GM19455 (cell line): ENCODE results near the gene SCGB1A1.

Experiments used
- ATAC-seq: cut with Tn5 transposase; IDR thresholded peaks from one replicate; pipeline ENCODE4 v1.9.1; 2021; ENCODE audit not compliant: unreplicated experiment

Gene SCGB1A1

DNA sequence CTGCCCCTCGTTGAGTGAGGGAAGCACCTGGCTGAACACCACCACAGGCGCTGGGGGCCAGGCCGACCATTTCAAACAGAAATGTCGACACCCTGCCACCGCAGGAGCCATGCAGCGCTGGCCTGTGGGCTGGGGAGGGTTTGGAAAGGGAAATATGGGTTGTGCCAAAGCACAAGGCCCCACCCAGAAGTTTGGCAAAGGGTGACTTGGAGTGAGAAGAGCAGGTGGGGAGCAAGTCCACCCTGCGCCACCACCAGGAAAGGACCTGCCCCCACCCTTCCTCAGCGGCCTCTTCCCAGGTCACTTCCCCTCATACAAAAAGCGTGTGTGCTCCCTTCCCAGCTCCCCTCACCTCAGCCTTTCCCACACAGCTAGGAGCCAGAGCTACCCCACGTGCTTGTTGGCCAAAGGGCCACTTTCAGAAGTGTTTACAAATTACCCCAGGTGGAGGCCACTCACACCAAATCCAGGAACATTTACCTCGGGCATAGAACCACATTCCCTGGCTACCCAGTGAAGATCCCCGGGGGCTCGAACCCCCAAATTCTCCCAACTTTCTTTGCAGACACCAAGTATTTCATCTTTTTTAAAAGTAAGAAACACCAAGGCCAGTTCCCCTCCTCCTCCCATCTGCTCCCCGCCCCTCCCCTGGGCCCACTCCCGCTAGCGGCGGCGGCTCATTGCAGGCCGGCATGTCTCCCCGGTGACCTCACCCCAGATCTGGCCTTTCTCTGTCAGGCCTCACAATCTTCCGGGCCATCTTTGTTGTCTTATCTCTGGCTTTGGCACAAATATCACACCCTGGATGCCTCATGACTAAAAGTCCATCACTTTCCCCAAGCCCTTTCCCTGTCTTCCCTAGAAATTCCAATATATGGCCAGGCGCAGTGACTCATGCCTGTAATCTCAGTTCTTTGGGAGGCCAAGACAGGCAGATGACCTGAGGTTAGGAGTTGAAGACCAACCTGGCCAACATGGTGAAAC lies 20.5 kb upstream of the SCGB1A1 start:
- ATAC-seq, result no peak

DNA sequence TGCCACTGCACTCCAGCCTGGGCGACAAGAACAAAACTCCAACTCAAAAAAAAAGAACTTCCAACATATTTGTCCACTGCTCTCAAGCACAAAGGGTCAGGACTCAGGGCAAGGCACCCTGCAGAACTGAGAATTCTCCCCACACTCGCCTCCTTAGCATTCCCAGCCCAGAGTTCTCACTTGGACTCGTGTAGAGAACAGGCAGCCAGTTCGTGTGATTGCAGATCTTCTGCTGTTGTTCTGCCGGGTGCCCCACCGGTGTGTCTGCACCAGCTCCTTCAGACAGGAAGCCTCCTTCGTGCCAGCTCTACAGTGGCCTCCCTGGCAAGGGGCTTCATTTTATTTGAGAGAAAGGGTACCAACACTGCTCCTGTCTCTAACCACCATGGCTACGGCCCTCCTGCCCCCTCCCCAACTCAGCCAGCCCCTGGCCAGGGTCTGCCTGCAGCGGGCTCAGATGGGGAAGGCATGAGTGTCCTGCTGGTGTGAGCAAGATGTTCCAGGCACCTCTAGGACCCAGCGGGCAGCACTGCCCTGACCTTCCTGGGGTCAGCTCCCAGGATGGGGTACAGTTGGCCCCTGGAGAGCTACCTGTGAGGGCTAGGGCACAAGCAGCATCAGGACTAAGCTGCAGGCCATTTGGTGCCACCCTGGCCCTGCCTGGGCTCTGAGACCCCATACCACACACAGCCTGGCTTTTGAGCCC lies 19.5 kb upstream of the SCGB1A1 start:
- no peak for ATAC-seq

DNA sequence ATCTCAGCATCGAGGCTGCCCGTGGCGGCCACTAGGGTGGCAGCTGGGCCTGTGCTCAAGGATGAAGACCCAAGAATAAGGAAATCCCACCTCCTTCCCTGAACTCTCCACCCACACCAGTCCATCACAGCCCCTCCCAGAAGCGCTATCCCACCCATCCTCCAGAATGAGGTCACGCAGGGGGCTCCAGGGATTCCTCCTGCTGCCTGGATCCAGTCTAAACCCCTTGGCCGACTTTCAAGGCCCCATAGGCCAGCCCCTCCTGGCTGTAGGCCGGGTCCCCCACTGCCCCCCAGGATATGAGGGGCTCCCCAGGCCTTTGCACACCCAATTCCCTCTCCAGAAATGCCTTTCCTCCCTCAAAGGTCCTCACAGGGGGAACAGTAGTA lies 19.0 kb upstream of the SCGB1A1 start:
- ATAC-seq, result no peak

DNA sequence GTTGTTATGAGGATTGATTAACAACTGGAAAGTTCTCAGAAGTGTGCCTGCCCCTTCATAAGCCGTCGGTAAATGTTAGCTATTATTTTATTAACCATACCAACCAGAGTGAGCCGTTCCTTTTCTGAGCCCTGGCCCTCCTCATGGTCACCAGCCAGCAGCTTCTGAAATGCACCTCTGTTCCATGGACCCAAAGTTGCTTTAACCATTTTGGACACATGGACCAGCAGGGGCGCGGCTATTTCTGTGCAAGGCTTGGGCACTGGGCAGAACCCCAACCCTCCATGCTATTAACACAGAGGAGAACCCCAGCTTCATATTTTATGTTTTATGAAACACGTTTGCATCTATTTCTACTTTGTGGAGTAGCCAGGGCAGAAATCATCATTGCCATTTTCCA lies 18.6 kb upstream of the SCGB1A1 start:
- no peak for ATAC-seq

GRCh38 chr11:62400760-62401159 lies 18.1 kb upstream of the SCGB1A1 start:
- ATAC-seq, result no peak

- no peak for ATAC-seq
Observed at GRCh38 chr11:62401356-62401755, 17.5 kb upstream of the SCGB1A1 start.

DNA sequence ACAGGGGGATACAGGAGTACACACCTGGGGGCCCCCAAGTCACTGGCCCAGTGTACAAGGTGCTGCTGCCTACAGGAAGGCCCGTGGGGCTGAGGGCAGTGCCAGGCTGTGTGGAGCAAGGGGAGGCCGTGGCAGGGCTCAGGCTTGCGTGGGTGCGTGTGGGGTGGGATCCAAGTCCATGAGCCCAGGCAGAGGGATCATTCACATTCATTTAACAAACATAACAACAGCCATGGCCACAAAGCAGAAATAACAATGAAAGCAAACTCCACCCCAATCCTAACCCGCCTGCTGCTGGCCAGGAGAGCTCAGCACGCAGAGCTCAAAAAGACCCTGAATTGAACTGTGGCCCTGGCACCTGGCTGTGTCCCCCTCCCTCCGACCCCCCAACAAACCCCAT lies 17.0 kb upstream of the SCGB1A1 start:
- no peak for ATAC-seq

DNA sequence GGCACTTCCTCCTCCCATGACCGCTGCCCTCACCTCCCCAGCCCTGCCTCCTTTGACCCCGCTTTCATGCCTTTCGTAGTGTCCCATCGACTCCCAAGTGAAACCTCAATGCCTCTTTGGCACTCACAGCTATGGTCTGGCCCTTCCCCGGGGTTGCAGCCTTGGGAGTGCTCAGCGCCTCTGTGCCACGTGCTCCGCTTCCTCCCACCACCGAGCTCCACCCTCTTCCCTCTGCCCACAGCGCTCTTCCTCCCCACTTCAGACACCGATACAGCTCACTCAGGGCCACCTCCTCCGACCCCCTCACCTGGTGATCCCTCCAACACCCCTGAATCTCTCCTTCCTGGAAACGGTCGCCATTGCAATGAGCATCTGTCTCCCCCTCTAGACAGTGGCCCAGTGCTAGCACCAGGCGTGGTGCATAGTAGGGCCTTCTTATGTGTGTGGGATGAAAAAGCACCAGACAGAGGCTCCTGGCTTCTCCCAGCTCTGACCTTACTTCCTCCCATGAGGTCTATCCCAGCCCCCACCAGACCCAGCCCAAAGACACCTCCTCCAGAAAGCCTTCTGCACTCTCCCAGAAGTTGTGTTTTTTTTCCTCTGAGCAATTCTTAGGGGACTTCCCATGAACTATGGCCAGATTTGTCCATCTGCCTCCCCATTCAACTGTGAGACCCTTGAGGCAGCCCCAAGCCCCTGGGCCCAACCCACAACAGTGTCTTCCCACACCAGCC lies 16.4 kb upstream of the SCGB1A1 start:
- no peak for ATAC-seq

DNA sequence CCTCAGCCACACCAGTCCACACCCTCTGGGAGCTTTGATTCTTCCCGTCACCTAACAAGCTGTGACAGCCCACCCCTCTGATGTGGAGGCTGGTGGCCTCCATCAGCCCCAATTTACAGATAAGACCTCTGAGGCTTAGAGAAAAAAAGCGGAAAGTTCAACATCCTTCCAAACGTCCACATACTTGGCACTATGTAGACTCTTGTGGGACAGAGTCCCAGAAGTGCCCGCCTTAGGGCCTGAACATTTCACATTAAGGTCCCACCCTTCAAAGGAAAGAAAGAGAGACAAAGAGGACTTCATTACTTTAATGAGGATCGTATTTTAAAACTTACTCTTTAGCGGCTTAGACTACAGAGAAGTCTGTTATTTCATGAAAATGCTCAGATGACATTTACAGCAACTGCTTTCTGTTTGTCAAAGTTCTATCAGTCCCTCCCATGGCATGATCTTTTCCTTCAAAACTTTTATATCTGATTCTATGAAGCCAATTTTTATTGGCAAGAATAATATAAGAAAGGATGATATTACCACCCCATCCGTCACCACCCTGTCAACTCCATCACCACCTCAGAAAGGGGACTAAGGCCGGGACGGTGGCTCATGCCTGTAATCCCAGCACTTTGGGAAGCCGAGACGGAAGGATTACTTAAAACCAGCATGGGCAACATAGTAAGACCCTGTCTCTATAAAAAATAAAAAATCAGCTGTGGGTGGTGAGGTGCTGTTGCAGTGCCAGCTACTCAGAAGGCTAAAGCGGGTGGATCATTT lies 15.7 kb upstream of the SCGB1A1 start:
- no peak for ATAC-seq

DNA sequence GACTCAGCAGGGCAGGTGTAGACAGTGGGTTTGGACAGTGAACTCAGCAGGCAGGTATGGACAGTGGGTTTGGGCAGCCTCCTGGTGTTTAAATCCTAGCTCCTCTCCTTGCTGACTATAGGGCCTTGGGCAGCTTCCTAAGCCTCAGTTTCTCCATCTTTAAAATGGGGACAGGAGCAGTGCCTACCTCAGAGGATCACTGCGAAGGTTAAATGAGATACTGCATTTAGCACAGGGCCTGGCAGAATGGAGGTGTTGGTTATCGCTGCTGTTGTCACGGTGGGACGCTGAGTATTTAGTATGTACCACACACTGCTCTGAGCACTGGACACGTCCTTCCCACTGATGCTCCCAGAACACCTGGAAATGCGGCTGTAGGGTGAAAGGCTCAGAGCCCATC lies 14.4 kb upstream of the SCGB1A1 start:
- ATAC-seq, result no peak

- no peak for ATAC-seq
Observed at GRCh38 chr11:62404901-62405300, 13.9 kb upstream of the SCGB1A1 start.

- no peak for ATAC-seq
Observed at GRCh38 chr11:62406034-62406433, 12.8 kb upstream of the SCGB1A1 start.

DNA sequence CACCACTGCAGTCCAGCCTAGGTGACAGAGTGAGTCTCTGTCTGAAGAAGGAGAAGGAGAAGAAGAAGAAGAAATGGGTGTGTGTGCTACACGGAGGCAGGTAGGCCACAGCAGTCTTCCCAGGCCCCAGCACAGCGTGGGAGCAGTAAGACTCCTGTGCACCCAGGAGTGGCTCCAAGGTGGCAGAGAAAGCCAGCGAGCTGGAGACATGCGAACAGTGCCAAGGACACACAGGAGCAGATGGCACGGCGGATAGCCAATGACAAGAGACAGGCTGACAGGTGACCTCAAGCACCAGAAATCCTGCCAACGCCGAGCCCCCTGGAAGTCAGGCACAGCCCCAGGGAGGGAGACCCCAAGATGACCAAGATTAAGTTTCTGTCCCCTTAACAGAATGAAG lies 9.0 kb upstream of the SCGB1A1 start:
- no peak for ATAC-seq

GRCh38 chr11:62410972-62411371 lies 7.9 kb upstream of the SCGB1A1 start:
- no peak for ATAC-seq

- no peak for ATAC-seq
Observed at GRCh38 chr11:62411524-62411923, 7.3 kb upstream of the SCGB1A1 start.

DNA sequence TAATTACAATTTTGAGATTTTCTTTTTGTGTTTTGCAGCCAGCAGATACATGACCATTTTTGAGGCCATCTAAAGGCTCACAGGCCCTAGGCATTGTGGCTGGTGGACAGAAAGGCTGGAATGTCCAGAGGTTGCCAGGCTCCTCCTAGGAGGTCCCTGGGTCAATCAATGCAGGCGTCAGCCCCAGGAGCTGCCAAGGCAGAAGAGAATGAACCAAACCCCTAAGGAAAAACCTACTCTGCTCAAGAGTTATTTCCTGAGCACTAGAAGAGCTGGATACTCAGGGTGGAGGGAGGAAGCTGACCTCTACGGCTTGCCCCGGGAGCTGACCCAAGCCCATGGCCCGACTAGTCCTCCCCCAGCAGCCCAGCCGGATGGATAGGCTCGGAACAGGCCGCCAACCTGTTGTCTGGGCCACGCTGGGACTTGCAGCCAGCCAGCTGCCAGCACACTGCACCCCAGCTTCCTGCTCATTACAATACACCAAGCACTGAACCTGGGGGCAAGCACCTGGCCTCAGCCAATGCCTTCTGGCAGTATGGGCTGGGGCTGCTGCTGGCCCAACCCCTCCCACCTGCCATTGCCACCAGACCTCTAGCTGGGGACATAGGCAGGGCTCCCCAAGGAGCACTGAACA lies 5.7 kb upstream of the SCGB1A1 start:
- no peak for ATAC-seq

DNA sequence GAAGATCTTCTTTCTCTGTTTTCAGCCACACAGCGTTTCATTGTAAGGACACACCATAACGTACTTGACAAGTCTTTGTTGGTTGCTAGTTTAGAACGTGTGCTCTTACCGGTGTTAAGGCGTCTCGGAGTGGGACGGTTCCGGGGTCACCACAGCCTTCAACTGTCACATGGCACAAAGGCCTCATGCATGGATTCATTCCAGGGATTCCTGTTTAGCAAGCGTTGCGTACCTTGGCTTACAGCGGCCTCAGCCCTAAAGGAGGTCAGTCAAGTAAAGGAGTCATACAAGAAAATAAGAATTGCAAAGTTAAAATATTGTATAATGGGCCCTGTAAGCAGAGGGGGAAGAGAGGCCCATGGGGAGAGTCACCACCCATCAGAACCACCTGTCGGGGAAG lies 2.2 kb upstream of the SCGB1A1 start:
- ATAC-seq, result no peak

DNA sequence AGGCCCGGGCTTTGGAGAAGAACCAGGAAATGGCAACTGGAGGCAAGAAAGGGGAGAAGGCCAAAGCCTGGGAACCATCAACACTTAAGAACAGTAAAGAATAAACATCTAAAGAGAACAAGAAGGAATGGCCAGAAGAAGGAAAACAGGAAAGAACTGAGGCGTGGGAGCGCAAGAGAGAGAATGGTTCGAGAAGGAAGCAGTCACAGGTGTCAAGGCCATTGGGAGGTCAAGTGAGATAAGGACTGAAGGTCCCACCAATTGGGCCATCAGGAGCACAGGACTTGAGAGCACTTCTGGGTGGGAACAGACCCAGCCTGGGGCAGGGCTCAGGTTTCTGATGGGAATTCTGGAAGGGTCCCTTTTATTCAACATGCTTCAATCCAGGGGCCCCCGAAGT lies 697 bp upstream of the SCGB1A1 start:
- ATAC-seq, result no peak

DNA sequence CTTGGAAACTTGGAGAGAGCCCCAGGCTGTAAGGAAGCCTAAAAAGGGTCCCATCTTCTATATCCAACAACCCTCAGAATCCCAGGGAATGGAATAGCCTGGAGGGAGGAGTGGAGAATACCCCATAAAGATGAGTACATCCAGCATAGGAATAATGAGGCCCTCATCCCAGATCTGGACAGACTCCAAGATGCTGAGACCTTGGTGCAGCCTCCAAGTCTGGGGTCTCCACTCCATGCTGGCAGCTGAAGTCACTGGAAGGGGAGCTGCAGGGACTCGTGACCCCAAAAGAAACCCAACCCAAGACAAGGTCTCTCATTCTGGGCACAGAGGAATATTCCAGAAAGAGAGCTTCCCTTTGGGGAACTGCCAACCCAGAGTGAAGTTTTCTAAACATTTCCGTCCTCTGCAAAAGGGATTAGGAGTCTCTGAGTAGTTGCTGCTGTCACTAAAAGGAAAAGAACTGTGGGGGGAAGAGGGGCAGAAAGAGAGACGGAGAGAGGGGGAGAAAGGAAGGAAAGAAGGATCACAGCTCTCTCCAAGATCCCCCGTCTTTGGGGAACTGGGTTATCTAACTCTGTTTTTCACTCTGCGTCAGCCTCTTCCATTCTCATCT lies 589 bp downstream of the SCGB1A1 start:
- ATAC-seq, result no peak

- ATAC-seq, result no peak
Observed at GRCh38 chr11:62419943-62420342, 1.1 kb downstream of the SCGB1A1 start.
